HAP-1 (cell line): ENCODE measurements around the gene CCHCR1.

Source experiments
- DNase-seq, 2 experiments: peaks; one replicate each; pipeline ENCODE4 v3.0.0-alpha.2; 2016 to 2020; ENCODE audit warnings: low spot score in 2 of 2
- H3K27me3 ChIP-seq: fragments of 250-450 bp; sonication (Bioruptor Pico); 2 replicates; pipeline ENCODE4 v1.5.1; 2020; ENCODE audit warnings: low read depth, mild to moderate bottlenecking, moderate library complexity
- H3K36me3 ChIP-seq: fragments of 250-450 bp; sonication (Bioruptor Pico); replicated peaks from 2 replicates; pipeline ENCODE4 v1.5.1; 2020; ENCODE audit warnings: mild to moderate bottlenecking
- H3K4me1 ChIP-seq: fragments of 250-450 bp; sonication (Bioruptor Pico); 2 replicates; pipeline ENCODE4 v1.5.1; 2020; ENCODE audit warnings: mild to moderate bottlenecking
- H3K4me3 ChIP-seq: fragments of 250-450 bp; sonication (Bioruptor Pico); 2 replicates; pipeline ENCODE4 v1.5.1; 2020; ENCODE audit warnings: mild to moderate bottlenecking, moderate library complexity
- H3K9me3 ChIP-seq: fragments of 250-450 bp; sonication (Bioruptor Pico); 2 replicates; pipeline ENCODE4 v1.5.1; 2020; ENCODE audit warnings: mild to moderate bottlenecking, moderate library complexity
- in situ Hi-C: fragments of 300-500 bp; cut with MboI; formaldehyde crosslinking; loops from 3 replicates; pipeline ENCODE4 v1.14.3; 2020; ENCODE audit warnings: low sequenced_read_pairs, inconsistent platforms, mixed read lengths

Gene CCHCR1

DNA sequence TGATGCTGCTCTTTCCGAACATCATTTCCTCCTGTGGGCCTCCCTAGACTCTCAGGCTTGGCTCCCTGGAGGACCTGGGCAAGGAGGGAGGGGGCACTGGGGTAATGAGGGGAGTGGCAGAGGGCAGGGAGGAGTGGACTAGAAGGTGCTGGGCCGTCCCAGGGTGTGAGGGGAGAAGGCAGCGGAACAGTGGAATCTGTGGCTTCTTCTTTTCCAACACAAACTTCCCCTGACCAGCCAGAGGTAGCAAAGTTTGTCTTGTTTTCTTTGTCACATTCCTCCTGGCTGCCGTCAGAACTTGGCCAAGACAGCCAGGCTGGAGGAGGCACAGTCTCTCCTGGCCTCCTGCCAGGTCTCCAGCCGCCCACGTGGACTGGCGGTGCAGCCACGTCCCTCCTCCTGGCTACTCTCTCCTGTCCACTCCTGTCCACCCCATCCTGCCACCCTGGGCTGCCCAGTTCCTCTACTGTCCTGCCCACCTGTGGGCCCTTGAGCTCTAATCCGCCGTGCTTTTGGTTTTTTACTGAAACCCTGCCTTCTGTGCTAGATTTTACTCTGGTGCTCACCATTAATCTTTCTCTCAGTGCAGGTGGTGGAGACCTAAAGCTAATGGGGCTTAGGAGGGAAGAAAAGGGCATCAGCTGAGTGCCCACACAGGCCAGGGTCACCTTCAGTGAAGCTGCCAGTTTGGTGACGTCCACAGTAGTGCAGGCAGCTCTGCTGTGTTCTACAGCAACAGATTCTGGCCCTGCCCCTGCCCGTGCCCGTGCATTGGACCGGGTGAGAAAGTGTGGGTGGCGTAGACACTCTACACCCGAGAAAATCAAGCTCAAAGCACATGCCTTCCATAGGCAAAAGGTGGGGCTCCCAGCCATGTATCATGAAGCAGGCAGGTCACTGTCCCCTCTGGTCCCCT lies 34.6 kb downstream of the CCHCR1 start:
- no peaks in the 10 kb centered on the region for H3K27me3 ChIP-seq
- DNase-seq: no peak
- in situ Hi-C loops: no loop called here
- H3K4me3 ChIP-seq: no peak overlapping the region
- no peaks in the 10 kb centered on the region for H3K36me3 ChIP-seq
- no peaks in the 10 kb centered on the region for H3K4me1 ChIP-seq
- no peaks in the 10 kb centered on the region for H3K9me3 ChIP-seq

DNA sequence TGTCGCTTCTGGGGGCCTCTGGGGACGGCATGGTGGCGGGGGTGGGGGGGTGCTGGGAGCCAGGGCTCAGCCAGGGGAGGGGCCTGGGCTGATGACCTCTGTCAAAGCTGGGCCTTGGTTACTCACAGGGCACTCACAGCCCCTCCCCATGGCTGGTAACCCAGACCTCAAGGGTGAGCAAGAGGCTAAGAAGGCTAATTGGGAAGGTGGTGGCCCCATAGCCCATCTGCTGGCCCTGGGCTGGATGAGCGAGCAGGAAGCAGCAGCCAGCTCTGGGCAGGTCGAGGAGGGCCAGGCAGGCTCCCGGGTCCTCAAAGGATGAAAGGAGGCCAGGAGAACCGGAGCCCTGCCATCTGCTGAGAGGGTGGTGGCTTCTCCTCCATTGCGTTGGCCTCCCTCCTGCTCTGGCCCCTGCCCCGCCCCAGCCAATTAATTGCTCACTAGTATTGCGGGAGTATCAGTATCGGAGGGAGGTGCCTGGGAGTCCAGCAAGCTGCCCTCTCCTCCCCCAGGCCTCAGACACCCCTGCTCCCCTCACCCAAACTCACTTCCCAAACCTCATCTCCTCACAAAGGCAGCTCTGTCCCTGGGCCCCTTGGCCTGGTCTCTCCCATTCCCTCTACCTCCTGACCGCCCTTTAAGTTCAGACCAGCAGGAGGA lies 36.3 kb downstream of the CCHCR1 start:
- Histone ChIP-seq H3K4me1 (no peaks in the 10 kb centered on the region), H3K4me3 (no peak overlapping the region), H3K9me3 (no peaks in the 10 kb centered on the region), H3K36me3 (no peaks in the 10 kb centered on the region), H3K27me3 (no peaks in the 10 kb centered on the region)
- DNase-seq: no peak
- in situ Hi-C loops: no loop called here

DNA sequence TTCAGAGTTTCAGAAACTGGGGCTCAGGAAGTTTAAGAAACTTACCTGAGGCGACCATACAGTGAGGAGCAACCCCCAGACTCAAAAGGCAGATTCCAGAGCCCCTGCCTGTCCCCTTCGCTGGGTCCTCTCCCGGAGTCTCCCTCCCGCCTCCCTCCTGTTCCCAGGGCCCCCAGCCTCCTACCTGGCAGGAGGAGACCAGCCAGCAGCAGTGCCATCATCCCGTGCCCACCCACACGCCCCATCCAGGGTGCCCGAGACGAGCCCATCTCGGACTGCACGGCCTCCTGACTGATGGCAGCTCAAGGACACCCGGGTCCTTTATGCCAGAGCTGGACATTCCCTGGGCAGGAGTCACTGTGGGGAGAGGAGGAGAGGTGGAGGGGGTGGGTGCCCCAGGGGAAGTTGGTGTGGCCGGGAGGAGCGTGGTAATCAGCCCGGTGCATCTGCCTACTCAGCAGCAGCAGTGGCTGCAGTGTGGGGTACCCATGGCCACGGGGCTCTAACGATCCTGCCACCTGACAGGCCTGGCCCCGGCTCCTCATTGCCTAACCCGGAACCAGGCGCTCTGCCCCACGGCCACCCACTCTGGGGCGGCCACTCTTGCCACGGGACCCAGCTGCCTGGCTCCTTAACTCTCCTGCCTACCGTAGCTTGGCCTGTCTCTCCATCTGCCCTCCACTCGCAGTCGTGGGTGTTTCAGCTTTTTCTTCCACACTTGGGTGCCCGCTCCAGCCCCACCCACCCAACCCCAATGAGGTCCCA lies 37.3 kb downstream of the CCHCR1 start, which contains the start of gene CDSN:
CDSN (minus strand) TSS at position 296 of the 765 bp plus-strand sequence; CDS start at position 269, 27 bp downstream.
- no peak for DNase-seq
- H3K9me3 ChIP-seq: no peaks in the 10 kb centered on the region
- H3K36me3 ChIP-seq: no peaks in the 10 kb centered on the region
- in situ Hi-C loops: no loop called here
- no peaks in the 10 kb centered on the region for H3K4me1 ChIP-seq
- no peaks in the 10 kb centered on the region for H3K27me3 ChIP-seq
- H3K4me3 ChIP-seq: no peak within 1 kb of the TSS

DNA sequence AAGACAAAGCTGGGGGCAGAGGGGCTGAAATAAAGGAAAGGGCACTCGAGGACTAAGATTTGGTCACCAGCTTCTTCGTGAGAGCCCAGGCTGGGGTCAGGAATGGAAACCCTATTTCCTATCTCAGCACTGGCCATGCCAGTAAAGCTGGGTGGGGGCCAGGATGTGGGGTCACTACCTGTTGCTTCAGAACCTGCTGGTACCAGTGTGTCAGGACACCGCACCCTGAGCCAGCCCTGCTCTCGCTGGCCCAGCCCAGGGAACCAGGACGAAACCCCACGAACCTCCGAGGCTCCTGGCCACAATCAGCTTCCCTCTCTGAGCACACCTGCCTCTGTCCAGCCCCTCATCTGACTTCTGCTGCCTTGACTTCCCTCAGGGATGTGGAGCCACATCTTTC lies 39.4 kb downstream of the CCHCR1 start:
- DNase-seq: no peak
- Histone ChIP-seq H3K27me3 (no peaks in the 10 kb centered on the region), H3K4me3 (no peak overlapping the region), H3K4me1 (no peaks in the 10 kb centered on the region), H3K9me3 (no peaks in the 10 kb centered on the region), H3K36me3 (no peaks in the 10 kb centered on the region)
- in situ Hi-C loops: no loop called here

DNA sequence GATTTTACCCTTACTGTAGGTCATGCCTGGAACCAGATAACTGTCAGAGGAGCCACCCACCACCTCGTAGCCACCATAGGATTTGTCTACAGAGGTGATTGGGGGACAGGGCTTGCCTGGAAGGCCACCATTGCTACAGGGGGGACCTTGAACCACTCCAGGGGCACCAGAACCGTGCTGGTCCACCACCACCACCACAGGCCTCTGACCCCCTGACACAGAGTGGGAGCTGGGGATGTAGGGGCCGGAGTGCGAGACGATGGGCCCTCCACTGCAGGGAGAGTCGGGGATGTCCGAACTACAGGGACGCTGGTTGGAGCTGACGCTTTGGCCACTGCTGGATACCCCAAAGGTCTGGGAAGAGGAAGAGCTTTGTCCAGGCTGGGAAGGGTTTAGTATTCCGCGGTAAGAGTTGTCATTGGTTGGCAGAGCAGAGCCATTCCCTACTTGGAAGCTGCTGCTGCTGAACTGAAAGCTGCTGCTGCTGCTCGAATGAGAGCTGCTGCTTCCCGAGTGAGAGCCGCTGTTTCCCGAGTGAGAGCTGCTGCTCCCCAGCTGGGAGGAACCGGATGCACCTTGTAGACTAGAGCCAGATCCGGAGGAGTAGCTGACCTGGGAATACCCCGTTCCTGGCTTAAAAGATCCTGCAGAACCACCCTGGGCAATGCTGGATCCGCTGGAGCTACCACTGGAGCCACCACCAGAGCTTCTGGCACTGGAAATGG lies 40.8 kb downstream of the CCHCR1 start:
- no peaks in the 10 kb centered on the region for H3K36me3 ChIP-seq
- DNase-seq: no peak
- H3K9me3 ChIP-seq: no peaks in the 10 kb centered on the region
- no peaks in the 10 kb centered on the region for H3K27me3 ChIP-seq
- in situ Hi-C loops: no loop called here
- H3K4me3 ChIP-seq: no peak overlapping the region
- H3K4me1 ChIP-seq: no peaks in the 10 kb centered on the region

DNA sequence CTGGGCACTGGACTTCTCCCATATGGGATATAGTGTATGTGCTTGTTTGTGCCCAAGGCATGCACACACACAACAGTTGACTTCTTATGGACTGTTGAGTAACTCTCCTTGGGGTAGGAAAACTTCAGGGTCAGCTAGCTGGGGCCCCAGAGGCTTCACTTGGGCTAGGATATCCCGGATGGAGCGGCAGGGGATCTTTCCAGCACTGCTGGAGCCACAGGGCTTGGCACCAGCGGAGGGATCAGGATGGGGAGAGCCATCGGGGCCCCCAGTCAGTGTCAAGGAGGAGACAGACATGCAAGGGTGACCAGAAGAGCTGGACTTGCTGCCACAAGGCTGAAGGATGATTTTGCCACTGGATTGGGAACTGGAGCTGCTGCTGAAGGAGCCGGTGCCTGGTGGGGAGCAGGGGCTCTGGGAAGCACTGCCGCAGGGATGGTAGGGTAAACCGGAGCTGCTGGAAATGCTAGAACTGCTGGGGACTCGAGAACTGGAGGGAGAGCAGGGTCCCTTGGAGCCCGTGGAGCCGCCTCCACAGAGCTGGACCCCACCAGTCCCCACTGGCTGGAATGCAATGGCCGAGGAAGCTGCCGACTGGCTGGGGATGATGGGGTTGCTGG lies 41.6 kb downstream of the CCHCR1 start:
- no peak overlapping the region for H3K4me3 ChIP-seq
- no peaks in the 10 kb centered on the region for H3K4me1 ChIP-seq
- no peaks in the 10 kb centered on the region for H3K27me3 ChIP-seq
- H3K9me3 ChIP-seq: no peaks in the 10 kb centered on the region
- in situ Hi-C loops: no loop called here
- H3K36me3 ChIP-seq: no peaks in the 10 kb centered on the region
- DNase-seq: no peak

DNA sequence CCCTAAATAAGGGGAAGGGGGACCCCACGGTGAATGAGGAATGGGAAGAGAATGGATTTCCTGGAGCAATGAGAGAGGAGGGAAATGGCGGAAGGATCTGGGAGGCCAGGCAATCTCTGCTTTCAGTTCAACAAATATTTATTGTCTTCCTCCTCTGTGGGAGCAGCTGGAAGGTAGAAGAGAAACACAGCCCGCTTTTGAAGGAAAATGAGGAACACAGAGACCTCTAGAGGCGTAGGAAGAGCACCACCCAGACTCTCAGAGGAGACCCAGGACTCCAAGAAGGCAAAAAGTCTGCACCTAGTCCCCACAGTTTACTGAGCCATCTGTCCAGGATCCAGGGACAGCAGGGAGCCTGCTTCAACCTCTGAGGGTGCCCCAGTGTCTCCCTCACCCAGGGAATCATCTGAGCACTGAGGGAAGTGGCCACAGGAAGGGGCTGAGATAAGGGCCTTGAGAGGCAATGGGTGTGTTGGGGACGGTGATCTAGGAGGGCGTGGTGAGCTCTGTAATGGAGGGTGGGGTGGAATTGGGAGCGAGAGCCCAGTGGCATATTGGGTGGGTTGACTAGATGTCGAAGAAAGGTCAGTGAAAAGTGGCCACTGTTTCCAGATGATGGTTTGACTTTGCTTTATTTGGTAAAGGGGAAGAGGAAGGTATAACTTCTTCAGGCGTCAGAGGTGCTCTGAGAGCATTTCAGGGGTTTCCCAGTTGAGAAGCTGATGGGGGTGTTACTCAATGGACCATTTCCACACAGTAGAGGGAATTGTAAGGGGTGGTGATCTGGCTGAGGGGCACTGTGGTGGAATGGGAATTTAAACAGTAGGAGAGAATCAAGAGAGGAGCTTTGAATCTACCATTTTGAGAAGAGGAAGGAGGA lies 42.4 kb downstream of the CCHCR1 start:
- H3K27me3 ChIP-seq: peaks cover 4% of the 10 kb centered on the region
- in situ Hi-C loops: no loop called here

DNA sequence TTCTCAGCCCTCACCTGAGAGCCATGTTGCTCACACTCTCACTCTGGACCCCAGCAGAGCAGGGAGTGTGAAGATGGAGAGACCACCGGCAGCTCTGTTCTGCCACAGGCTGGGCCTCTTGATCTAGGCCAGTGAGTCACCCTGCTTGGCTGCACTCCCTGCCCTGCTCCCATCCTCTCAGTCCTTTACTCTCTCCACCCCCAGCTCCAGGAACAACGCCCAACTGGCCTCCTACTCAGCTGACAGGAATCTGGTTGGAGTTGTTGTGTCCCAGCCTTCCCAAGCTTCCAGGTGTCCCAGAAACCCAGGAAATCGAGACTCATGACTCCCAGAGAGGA lies 43.1 kb downstream of the CCHCR1 start, which contains the start of gene PSORS1C1:
PSORS1C1 (plus strand) TSS at position 260 of the 338 bp plus-strand sequence. CDS start 14,833 bp downstream, outside the sequence.
- in situ Hi-C loops: no loop called here
- no peak for DNase-seq
- Histone ChIP-seq H3K4me3 (no peak within 1 kb of the TSS), H3K9me3 (no peaks in the 10 kb centered on the region), H3K27me3 (peaks cover 8% of the 10 kb centered on the region), H3K4me1 (no peaks in the 10 kb centered on the region), H3K36me3 (no peaks in the 10 kb centered on the region)

More for the DNA sequence above, 42.4 kb downstream of the CCHCR1 start:
- H3K9me3 ChIP-seq: no peaks in the 10 kb centered on the region
- H3K36me3 ChIP-seq: no peaks in the 10 kb centered on the region
- DNase-seq: peak; percentile 29 to 33
- no peak overlapping the region for H3K4me3 ChIP-seq
- no peaks in the 10 kb centered on the region for H3K4me1 ChIP-seq

DNA sequence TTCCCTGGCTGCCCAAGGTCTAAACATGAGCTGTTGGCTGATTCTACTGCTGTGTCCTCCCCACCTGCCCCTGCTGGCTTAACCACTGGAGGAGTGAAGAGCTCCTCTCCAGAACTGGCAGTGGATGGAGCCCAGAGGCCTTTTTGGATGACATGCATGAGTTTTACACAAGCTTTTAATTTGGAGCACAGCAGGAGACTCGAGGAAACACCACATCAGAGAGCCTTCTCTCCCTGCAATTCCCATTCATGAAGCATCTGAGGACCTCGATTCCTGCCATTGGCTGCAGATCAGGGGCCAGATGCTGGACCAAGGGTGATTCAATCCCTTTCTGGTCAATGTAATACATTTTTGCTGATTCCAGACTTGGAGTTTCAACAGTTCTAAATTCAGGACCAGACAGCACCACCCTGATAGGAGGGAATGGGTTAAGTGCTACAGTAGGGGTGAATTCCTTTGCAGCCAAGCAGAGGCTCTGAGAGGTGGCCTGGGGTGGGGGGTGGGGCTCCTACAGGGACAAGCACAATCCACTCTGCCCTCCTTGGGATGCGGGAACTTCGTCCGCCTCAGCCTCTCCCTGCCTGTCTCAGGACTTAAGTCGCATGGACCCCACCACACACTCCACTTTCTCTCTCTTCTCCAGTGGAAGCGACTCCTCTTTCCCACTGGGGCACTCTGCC lies 43.6 kb downstream of the CCHCR1 start:
- Histone ChIP-seq H3K4me3 (no peak overlapping the region), H3K27me3 (peaks cover 8% of the 10 kb centered on the region), H3K36me3 (no peaks in the 10 kb centered on the region), H3K9me3 (no peaks in the 10 kb centered on the region), H3K4me1 (no peaks in the 10 kb centered on the region)
- DNase-seq: no peak
- in situ Hi-C loops: no loop called here

DNA sequence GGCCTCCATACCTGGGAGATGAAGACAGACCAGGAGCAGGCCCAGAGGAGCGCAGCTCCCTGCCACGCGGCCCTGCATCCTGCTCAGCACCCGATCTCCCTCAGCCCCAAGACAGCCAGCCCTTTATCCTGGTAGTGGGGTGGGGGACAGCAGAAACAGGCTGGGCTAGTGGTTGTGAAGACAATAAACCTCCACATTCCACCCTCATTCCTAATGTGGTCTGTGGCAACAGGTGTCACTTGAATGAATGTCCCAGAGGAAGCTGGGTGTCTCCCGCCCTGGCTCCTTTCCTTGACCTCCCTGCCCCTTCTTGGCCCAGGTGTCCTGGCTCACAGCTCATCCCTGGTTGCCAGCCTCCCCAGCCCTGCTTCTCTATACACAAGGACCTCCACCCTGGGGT lies 45.1 kb downstream of the CCHCR1 start, which contains the start of gene C6orf15:
C6orf15 (minus strand) TSS at position 98 of the 400 bp plus-strand sequence; CDS start at position 78, 20 bp downstream.
- H3K4me1 ChIP-seq: no peaks in the 10 kb centered on the region
- H3K36me3 ChIP-seq: no peaks in the 10 kb centered on the region
- no peak for DNase-seq
- H3K9me3 ChIP-seq: no peaks in the 10 kb centered on the region
- H3K4me3 ChIP-seq: no peak within 1 kb of the TSS
- in situ Hi-C loops: no loop called here
- H3K27me3 ChIP-seq: peaks cover 8% of the 10 kb centered on the region

DNA sequence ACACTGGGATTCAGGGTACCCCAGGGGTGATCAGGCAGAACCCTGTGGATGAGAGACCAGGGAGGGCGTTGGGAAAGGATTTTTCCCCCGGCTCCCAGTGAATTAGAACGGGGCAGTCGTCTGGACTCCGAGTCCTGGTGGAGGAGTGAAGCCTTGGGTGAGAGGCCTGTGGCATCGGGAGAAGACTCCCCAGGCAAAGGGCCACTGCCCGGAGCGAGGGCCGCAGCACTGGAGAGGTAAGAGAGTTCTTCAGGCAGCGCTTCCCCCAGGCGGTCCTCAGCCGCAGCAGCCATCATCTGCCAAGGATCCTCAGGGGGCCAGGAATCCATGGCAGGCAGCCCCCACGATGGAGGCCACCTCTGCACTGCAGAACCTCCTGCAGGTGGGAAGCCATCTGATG lies 45.9 kb downstream of the CCHCR1 start:
- in situ Hi-C loops: no loop called here
- Histone ChIP-seq H3K9me3 (no peaks in the 10 kb centered on the region), H3K4me1 (no peaks in the 10 kb centered on the region), H3K4me3 (no peak overlapping the region), H3K27me3 (peaks cover 8% of the 10 kb centered on the region), H3K36me3 (no peaks in the 10 kb centered on the region)
- no peak for DNase-seq
